Activated naive CD4-positive, alpha-beta T cell treated with anti-CD3 and anti-CD28 coated beads for 36 hours (primary cell): ENCODE results near the gene MRPL47. TPM values are rescaled to one million over a fixed set of nuclear protein-coding genes. Genes with fewer than 3 reads are reported as not detected.
A peak's percentile ranks its signal among the peaks of the same experiment; 100 is the strongest.
"Not testable (repeated sequence)": the region's sequence is repeated elsewhere in the genome, so short reads cannot be mapped to it uniquely, and the experiment has no call there.

Source experiments
- CTCF ChIA-PET: fragments of 350-600 bp; sonication (Branson Sonifier 250); formaldehyde crosslinking; loops from one replicate; lab custom pipeline; 2021; ENCODE audit warnings: antibody characterized with exemption; lab: Charles Lee
- DNase-seq: peaks from one replicate; pipeline ENCODE4 v3.0.0-alpha.2; 2020
- H3K27ac Mint-ChIP-seq: one replicate; pipeline ENCODE4 v1.8.0; 2021; ENCODE audit warnings: mild to moderate bottlenecking, mixed read lengths
- H3K27me3 Mint-ChIP-seq: one replicate; pipeline ENCODE4 v1.8.0; 2021; ENCODE audit warnings: low read depth, mixed read lengths
- H3K36me3 Mint-ChIP-seq: one replicate; pipeline ENCODE4 v1.8.0; 2021; ENCODE audit warnings: low read depth, mixed read lengths
- H3K4me1 Mint-ChIP-seq: one replicate; pipeline ENCODE4 v1.8.0; 2021; ENCODE audit warnings: low read depth, mixed read lengths
- H3K4me3 Mint-ChIP-seq: one replicate; pipeline ENCODE4 v1.8.0; 2021; ENCODE audit warnings: mild to moderate bottlenecking, moderate library complexity, mixed read lengths
- H3K9me3 Mint-ChIP-seq: one replicate; pipeline ENCODE4 v1.8.0; 2021; ENCODE audit warnings: mixed read lengths
- intact Hi-C: fragments of 100-400 bp; cut with micrococcal nuclease; formaldehyde crosslinking; loops from one replicate; pipeline ENCODE4 v1.15.1; 2023
- total RNA-seq, 2 experiments: library from RNA; stranded (reverse); gene quantifications; one replicate each; pipeline ENCODE4 v1.2.3, GENCODE V29; 2021

MRPL47 gene
- 10 to 100 TPM; 48.8 to 50.4 TPM for total RNA-seq

DNA sequence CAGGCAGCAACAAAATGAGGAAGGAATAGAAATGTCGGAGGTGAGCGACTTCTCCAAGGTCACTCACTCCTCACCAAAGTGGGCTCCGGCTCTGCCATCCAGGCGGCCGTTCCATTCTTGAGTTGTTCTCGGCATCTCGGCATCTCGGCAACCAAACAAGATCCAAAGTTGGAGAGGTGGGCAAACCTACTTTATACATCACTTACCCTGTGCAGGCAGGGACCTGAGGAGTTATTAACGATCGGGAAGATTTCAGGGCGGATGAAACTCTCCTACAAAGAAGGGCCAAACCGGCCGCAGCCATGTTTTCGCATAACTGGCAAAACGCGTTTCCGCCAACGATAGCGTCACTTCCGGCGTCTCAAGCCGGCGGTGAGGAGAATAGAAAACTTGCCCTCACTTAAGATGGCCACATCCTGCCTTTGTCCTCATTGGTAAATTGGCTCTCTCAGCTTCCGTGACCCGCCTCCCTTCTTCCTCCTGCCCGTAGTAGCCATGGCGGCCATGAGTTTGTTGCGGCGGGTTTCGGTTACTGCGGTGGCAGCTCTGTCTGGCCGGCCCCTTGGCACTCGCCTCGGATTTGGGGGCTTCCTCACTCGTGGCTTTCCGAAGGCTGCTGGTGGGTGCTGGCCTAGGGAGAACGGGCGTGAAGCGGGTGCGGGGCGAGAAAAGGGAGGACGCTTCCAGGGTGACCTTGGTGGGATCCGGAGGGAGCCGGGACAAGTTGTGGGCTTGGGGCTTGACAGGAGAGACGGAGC is at the start of gene MRPL47, which contains the start of gene NDUFB5:
MRPL47 (minus strand) TSS at position 318 of the 758 bp plus-strand sequence; CDS start at position 304, 14 bp downstream.
NDUFB5 (plus strand) TSS at position 474 of the 758 bp plus-strand sequence; CDS start at position 496, 22 bp downstream.
- Mint-ChIP-seq H3K36me3 (peaks cover 19% of the 10 kb centered on the region), H3K4me1 (peaks cover 48% of the 10 kb centered on the region), H3K27me3 (no peaks in the 10 kb centered on the region), H3K9me3 (no peaks in the 10 kb centered on the region), H3K27ac (peak within 1 kb of the TSS; percentile 99), H3K4me3 (peak within 1 kb of the TSS; percentile 100)
- CTCF ChIA-PET = interaction anchor here (1.0 to 1.3 kb wide), 4 partner anchors 38 to 283 kb away, joined by 3 to 7 read pairs (median 4); no protein-coding TSS in a partner anchor
- intact Hi-C loops = loop anchor here (1.0 to 10.0 kb wide), 8 partner anchors 42 to 1380 kb away; partner anchors contain the start of genes ACTL6A, DNAJC19, FXR1 and MFN1
- DNase-seq = peak; percentile 96

DNA sequence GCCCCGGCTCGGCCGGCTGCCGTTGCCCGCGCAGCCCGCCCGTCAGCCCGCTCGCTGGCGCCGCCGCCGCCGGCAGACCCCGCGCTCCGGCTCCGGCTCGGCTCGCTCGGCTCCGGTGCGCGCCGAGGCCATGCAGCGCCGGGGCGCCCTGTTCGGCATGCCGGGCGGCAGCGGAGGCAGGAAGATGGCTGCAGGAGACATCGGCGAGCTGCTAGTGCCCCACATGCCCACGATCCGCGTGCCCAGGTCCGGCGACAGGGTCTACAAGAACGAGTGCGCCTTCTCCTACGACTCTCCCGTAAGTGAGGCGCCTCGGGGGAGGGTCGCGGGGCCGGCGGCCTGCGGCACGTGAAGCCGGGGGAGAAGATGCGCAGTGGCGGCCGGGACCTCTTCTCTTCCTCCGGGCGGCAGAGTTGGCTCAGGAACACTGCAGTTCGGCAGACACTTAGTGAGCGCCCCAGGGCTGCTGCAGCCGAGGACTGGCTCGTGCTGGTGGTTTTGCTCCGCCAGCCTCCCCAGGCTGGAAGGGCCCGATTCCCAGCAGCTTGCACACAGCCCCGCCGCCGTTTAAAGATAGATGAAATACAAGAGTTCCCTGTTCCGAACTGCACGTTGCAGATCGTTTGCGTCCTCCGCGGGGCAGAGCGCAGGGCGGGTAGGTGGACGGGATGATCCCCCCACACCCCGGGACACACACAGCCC is 48.8 kb upstream of the MRPL47 start:
- peak; percentile 72 for DNase-seq
- peak overlapping the region; percentile 67 for H3K27ac Mint-ChIP-seq
- peaks cover 7% of the 10 kb centered on the region for H3K36me3 Mint-ChIP-seq
- H3K9me3 Mint-ChIP-seq = no peaks in the 10 kb centered on the region
- peaks cover 17% of the 10 kb centered on the region for H3K4me1 Mint-ChIP-seq
- intact Hi-C loops = loop anchor here (1.0 to 5.0 kb wide), 9 partner anchors 49 to 1260 kb away; partner anchors contain the start of genes ACTL6A, CCDC39, FXR1 and MFN1
- peak overlapping the region; percentile 85 for H3K4me3 Mint-ChIP-seq
- CTCF ChIA-PET = no interaction called here
- peaks cover 8% of the 10 kb centered on the region for H3K27me3 Mint-ChIP-seq

DNA sequence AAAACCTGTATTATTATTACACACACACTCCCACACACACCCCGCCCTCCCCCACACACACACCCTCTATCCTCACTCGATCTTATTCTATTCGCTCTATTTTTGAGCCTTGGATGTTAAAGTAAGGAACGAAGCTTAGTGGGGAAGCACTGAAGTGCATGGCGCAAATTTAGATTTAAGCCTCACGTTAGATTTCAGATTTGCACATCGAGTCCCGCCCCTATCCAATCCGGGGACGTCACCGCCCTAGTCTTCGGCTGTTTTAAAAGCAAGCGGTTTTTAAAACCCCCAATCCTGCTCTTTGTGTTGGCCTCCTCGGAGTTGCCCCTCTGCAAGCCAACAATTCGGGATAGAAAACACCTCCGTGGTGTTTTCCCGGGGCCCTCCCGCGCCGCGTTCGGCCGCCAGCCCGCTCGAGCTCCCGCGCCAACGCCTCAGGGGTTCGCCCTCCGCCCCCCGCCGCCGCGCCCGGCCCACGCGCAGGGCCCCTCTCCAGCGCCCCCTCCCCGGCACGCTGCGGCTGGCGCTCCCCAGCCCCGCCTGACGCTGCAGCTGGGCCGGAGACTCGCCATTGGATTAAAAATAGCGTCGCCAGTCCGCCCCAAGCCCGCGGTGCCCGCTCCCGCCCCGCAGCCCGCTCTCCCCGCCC is 48.1 kb upstream of the MRPL47 start, which contains the start of gene USP13:
USP13 (plus strand) TSS at position 594 of the 649 bp plus-strand sequence. CDS start 186 bp downstream, outside the sequence.
- peak within 1 kb of the TSS; percentile 85 for H3K4me3 Mint-ChIP-seq
- intact Hi-C loops = loop anchor here (1.0 to 5.0 kb wide), 10 partner anchors 48 to 1260 kb away; partner anchors contain the start of genes ACTL6A, CCDC39, FXR1 and MFN1
- DNase-seq = peak; percentile 75
- H3K36me3 Mint-ChIP-seq = peaks cover 7% of the 10 kb centered on the region
- peaks cover 15% of the 10 kb centered on the region for H3K4me1 Mint-ChIP-seq
- H3K27me3 Mint-ChIP-seq = peaks cover 8% of the 10 kb centered on the region
- H3K27ac Mint-ChIP-seq = peak within 1 kb of the TSS; percentile 67
- no peaks in the 10 kb centered on the region for H3K9me3 Mint-ChIP-seq
- CTCF ChIA-PET = no interaction called here

DNA sequence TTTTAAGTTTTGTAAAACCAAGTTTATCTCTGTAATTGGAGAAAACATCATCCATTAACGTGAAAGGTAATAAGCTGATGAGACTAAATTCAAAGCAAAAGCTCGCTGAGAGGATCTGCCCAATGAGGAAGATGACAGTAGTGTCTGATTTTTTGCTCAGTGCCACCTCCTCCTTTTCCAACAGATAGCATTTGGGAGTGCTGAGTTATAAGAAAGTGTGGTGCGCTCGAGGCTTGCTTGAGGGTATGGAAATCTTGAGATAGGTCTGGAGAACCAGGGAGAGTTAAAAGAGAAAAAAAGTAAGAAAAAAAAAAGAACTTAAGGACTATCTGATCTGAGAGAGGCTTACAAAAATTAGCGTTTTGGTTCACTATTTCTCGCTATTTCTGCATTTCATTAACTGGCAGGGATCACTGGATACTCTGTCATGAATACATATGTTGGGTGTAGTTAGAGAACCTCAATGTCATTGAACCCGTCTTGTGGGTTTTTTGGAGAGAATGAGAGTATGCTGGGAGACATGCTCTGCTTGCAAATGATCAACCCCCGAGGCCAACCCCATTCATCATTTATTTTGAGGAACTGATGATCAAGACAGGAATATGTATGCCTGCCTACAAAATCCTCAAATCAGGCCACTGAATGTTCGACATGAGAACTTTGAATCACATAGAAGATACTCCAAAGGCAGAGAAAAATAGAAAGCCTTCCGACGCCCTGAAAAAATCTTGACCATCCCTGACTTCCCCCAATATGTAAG is 47.4 kb upstream of the MRPL47 start:
- H3K27me3 Mint-ChIP-seq = peaks cover 8% of the 10 kb centered on the region
- no peak overlapping the region for H3K27ac Mint-ChIP-seq
- peak overlapping the region; percentile 58 for H3K4me3 Mint-ChIP-seq
- peaks cover 15% of the 10 kb centered on the region for H3K4me1 Mint-ChIP-seq
- DNase-seq = no peak
- intact Hi-C loops = loop anchor here (1.0 to 5.0 kb wide), 7 partner anchors 89 to 1261 kb away; partner anchors contain the start of genes ACTL6A, CCDC39, FXR1 and MFN1
- peaks cover 7% of the 10 kb centered on the region for H3K36me3 Mint-ChIP-seq
- CTCF ChIA-PET = no interaction called here
- H3K9me3 Mint-ChIP-seq = no peaks in the 10 kb centered on the region

DNA sequence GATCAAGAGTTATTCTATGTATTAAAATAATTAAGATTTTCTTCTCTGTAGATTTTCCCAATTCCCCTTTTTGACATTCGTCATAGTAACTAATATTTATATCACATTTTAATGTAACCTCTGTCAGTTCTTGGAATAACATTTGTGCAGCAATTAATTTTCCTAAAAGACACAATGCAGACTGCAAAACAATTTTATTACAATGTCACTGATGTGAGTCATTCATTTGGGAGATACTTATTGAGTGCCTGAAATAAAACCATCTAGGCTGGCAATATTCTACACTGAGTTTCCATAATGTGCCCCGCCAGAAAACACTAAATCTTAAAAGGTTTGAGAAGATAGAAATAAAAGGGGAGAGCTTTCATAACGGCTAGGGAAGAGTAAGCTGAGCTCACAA is 41.7 kb upstream of the MRPL47 start:
- CTCF ChIA-PET = no interaction called here
- H3K9me3 Mint-ChIP-seq = no peaks in the 10 kb centered on the region
- H3K4me1 Mint-ChIP-seq = peaks cover 3% of the 10 kb centered on the region
- no peak overlapping the region for H3K4me3 Mint-ChIP-seq
- intact Hi-C loops = loop anchor here (5.0 kb wide), 1 partner anchor 181 kb away; no protein-coding TSS in a partner anchor
- no peaks in the 10 kb centered on the region for H3K36me3 Mint-ChIP-seq
- H3K27ac Mint-ChIP-seq = no peak overlapping the region
- no peaks in the 10 kb centered on the region for H3K27me3 Mint-ChIP-seq
- DNase-seq = no peak

DNA sequence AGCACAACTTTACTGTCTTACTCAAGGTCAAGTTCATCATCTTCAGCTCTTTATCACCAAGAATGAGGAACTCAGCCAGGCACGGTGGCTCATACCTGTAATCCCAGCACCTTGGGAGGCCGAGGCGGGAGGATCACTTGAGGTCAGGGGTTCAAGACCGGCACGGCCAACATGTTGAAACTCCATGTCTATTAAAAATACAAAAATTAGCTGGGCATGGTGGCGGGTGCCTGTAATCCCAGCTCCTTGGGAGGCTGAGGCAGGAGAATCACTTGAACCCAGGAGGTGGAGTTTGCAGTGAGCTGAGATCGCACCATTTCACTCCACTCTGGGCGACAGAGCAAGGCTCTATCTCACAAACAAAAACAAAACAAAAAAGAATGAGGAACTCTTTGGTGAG is 39.4 kb upstream of the MRPL47 start:
- H3K27ac Mint-ChIP-seq, H3K4me3 Mint-ChIP-seq, DNase-seq, H3K4me1 Mint-ChIP-seq, H3K27me3 Mint-ChIP-seq, H3K36me3 Mint-ChIP-seq, H3K9me3 Mint-ChIP-seq: not testable (repeated sequence)
- intact Hi-C loops = loop anchor here (1.0 kb wide), 1 partner anchor 35 kb away; no protein-coding TSS in a partner anchor
- CTCF ChIA-PET = interaction anchor here (1.3 kb wide), 1 partner anchor 35 kb away, joined by 3 read pairs; no protein-coding TSS in a partner anchor

DNA sequence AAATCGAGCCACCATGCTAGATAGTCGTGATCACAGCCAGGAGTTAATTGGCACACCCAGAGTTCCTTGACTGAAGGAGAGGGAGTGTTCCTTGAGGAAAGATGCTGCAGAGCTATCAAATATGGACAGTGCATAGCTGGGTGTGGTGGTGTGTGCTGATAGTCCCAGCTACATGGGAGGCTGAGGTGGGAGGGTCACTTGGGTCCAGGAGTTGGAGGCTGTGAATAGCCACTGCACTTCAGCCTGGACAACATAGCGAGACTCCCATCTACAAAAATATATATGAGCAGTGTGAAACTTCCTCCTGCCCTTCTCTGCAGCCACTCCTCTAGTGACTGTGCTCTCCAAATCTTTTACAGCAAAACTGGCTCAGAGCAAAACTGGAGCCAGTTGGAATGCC is 38.4 kb upstream of the MRPL47 start:
- peaks cover 3% of the 10 kb centered on the region for H3K4me1 Mint-ChIP-seq
- H3K27me3 Mint-ChIP-seq = no peaks in the 10 kb centered on the region
- CTCF ChIA-PET = no interaction called here
- peaks cover 1% of the 10 kb centered on the region for H3K36me3 Mint-ChIP-seq
- no peak for DNase-seq
- intact Hi-C loops = no loop called here
- H3K9me3 Mint-ChIP-seq = no peaks in the 10 kb centered on the region
- H3K27ac Mint-ChIP-seq = no peak overlapping the region
- H3K4me3 Mint-ChIP-seq = no peak overlapping the region

DNA sequence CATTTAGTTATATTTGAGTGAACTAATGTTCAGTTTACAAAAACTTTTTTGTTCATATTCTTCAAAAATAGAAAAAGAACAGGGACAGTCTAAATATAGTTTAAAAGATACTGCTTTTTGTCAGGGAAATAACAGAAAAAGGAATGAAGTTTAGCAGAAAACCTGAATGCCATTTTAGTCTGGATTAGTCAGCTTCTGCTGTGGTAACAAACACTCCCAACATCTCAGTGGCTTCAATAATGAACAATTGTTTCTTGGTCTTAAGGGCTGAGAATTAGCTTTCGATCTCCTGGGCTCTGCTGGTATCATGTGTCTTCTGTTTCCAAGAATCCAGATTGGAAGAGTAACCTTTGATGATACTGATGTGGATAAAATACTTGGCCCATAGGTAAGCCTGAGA is 36.0 kb upstream of the MRPL47 start:
- H3K4me1 Mint-ChIP-seq = peaks cover 3% of the 10 kb centered on the region
- H3K27ac Mint-ChIP-seq = no peak overlapping the region
- no peaks in the 10 kb centered on the region for H3K9me3 Mint-ChIP-seq
- H3K27me3 Mint-ChIP-seq = no peaks in the 10 kb centered on the region
- intact Hi-C loops = no loop called here
- CTCF ChIA-PET = no interaction called here
- no peak for DNase-seq
- H3K4me3 Mint-ChIP-seq = no peak overlapping the region
- peaks cover 1% of the 10 kb centered on the region for H3K36me3 Mint-ChIP-seq

DNA sequence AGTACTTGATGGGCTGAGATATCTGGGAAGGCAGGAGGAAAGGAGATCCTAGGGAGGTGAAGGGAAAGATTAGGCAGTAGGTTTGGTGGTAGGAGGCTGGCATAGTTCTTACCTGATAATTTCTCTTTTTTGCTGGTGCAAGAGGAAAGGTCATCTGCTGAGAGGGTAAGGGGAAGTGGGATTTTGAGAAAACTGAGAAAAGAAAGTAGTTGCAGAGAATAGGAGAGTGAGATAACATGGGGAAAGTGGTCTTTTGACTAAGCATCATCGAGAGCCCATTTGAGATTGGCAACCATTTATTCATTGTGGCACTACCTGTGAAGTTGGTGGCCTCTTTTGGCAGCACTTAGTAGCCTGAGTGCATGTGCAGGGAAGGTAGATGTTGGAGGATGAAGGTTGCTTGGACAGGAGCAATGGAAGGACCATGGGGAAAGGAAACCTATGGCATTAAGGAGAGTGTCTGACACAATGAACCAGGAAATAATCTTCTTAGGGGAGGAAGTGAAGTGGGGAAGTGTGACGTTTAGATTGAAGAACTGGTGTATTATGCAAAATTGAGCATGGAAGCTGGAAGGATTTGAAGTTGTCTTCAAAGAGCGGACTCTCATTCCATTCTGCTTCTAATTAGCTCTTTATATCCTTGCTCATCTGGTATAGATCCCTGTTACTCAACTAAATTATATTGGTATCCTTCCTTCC is 26.5 kb upstream of the MRPL47 start:
- Mint-ChIP-seq H3K27me3 (no peaks in the 10 kb centered on the region), H3K27ac (no peak overlapping the region), H3K4me1 (no peaks in the 10 kb centered on the region), H3K36me3 (peaks cover 2% of the 10 kb centered on the region), H3K9me3 (no peaks in the 10 kb centered on the region), H3K4me3 (no peak overlapping the region)
- CTCF ChIA-PET = no interaction called here
- intact Hi-C loops = no loop called here
- no peak for DNase-seq

DNA sequence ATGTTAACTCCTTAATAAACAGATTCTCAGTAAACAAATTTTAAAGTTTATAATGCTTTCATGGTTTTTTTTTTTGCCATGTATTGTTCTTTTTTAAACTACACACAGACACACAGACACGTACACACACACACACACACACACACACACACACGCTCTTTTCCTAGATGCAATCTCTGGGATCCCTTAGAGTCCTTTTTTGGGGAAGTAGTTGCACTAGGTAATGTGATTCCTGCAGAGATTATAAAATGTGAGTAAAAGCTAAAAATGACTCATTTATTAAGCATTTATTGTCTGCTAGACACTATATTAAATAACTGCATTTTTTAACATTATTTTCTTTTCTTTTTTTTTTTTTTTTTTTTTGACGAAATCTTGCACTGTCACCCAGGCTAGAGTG is 20.0 kb upstream of the MRPL47 start:
- Mint-ChIP-seq H3K4me3 (no peak overlapping the region), H3K36me3 (peaks cover 38% of the 10 kb centered on the region), H3K4me1 (no peaks in the 10 kb centered on the region), H3K9me3 (no peaks in the 10 kb centered on the region), H3K27ac (no peak overlapping the region), H3K27me3 (no peaks in the 10 kb centered on the region)
- no peak for DNase-seq
- CTCF ChIA-PET = interaction anchor here (0.6 kb wide), 1 partner anchor 1433 kb away, joined by 3 read pairs; no protein-coding TSS in a partner anchor
- intact Hi-C loops = no loop called here

DNA sequence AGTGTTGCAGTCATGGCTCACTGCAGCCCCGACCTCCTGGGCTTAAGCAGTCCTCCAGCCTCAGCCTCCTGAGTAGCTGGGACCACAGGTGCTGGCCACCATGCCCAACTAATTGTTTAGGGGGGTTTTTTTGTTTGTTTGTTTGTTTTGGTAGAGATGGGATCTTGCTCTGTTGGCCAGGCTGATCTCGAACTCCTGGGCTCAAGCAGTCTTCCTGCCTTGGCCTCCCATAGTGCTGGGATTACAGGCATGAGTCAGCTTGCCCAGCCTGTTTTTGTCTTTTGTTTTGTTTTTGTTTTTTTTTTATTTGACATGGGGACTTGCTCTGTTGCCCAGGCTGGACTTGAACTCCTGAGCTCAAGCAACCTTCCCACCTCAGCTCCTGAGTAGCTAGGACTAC is 17.6 kb upstream of the MRPL47 start:
- no peaks in the 10 kb centered on the region for H3K4me1 Mint-ChIP-seq
- intact Hi-C loops = no loop called here
- peaks cover 49% of the 10 kb centered on the region for H3K36me3 Mint-ChIP-seq
- no peaks in the 10 kb centered on the region for H3K27me3 Mint-ChIP-seq
- H3K4me3 Mint-ChIP-seq = no peak overlapping the region
- H3K9me3 Mint-ChIP-seq = no peaks in the 10 kb centered on the region
- DNase-seq = no peak
- no peak overlapping the region for H3K27ac Mint-ChIP-seq
- CTCF ChIA-PET = no interaction called here
